OCI-LY1 (cell line): ENCODE measurements around the gene HAUS1.

Experiments
- H2AFZ ChIP-seq: fragments of 200-600 bp; sonication (generic), shearing (Covaris generic); 2 replicates; pipeline ENCODE4 v1.6.0; 2014; ENCODE audit warnings: antibody characterized with exemption, mild to moderate bottlenecking, low read length
- H3F3A ChIP-seq: fragments of 200-600 bp; sonication (generic), shearing (Covaris generic); 2 replicates; pipeline ENCODE4 v1.6.0; 2014; ENCODE audit warnings: mild to moderate bottlenecking, antibody characterized with exemption, low read length, moderate library complexity; ENCODE audit not compliant: insufficient read depth
- H3K27ac ChIP-seq: fragments of 200-600 bp; sonication (generic); 2 replicates; pipeline ENCODE4 v1.5.1; 2014; ENCODE audit warnings: low read length, mixed run types, mild to moderate bottlenecking, low read depth; ENCODE audit not compliant: poor library complexity, severe bottlenecking
- H3K27me3 ChIP-seq: fragments of 200-600 bp; sonication (generic); 2 replicates; pipeline ENCODE4 v1.6.0; 2014; ENCODE audit warnings: antibody characterized with exemption, mild to moderate bottlenecking, low read length, moderate library complexity; ENCODE audit not compliant: insufficient read depth
- H3K36me3 ChIP-seq: fragments of 200-600 bp; sonication (generic); 2 replicates; pipeline ENCODE4 v1.6.1; 2014; ENCODE audit warnings: mild to moderate bottlenecking, antibody characterized with exemption, low read length, moderate library complexity, mixed read lengths; ENCODE audit not compliant: insufficient read depth
- H3K4me1 ChIP-seq: fragments of 200-600 bp; sonication (generic); 2 replicates; pipeline ENCODE4 v1.5.1; 2014; ENCODE audit warnings: mild to moderate bottlenecking, low read length, moderate library complexity; ENCODE audit not compliant: insufficient read depth, severe bottlenecking
- H3K4me2 ChIP-seq: fragments of 200-600 bp; sonication (generic), shearing (Covaris generic); 2 replicates; pipeline ENCODE4 v1.6.1; 2014; ENCODE audit warnings: low read length
- H3K4me3 ChIP-seq: fragments of 200-600 bp; sonication (generic); 2 replicates; pipeline ENCODE4 v1.5.1; 2014; ENCODE audit warnings: low read length, low read depth, mild to moderate bottlenecking, mixed read lengths; ENCODE audit not compliant: poor library complexity, severe bottlenecking
- H3K79me2 ChIP-seq: fragments of 200-600 bp; shearing (Covaris generic); 2 replicates; pipeline ENCODE4 v1.6.1; 2016; ENCODE audit warnings: mixed run types, low read length, mixed read lengths; ENCODE audit not compliant: insufficient read depth
- H3K9ac ChIP-seq: fragments of 200-600 bp; sonication (generic), shearing (Covaris generic); 2 replicates; pipeline ENCODE4 v1.6.1; 2014; ENCODE audit warnings: mild to moderate bottlenecking, low read length, mixed read lengths
- H3K9me2 ChIP-seq: fragments of 200-600 bp; sonication (generic), shearing (Covaris generic); 2 replicates; pipeline ENCODE4 v1.6.1; 2014; ENCODE audit warnings: low read depth, mild to moderate bottlenecking, low read length, mixed read lengths
- H3K9me3 ChIP-seq: fragments of 200-600 bp; shearing (Covaris generic); 2 replicates; pipeline ENCODE4 v1.6.1; 2014; ENCODE audit warnings: low read length, mixed read lengths
- H4K20me1 ChIP-seq: fragments of 200-600 bp; sonication (generic), shearing (Covaris generic); 2 replicates; pipeline ENCODE4 v1.6.0; 2016; ENCODE audit warnings: mild to moderate bottlenecking, low read length; ENCODE audit not compliant: insufficient read depth
- EZH2 ChIP-seq: fragments of 200-600 bp; sonication (generic), shearing (Covaris generic); IDR thresholded peaks from 2 replicates; pipeline ENCODE4 v1.8.0; 2017; ENCODE audit warnings: borderline replicate concordance, mixed run types, mild to moderate bottlenecking, antibody characterized with exemption, low read length, moderate library complexity, mixed read lengths
- TF ChIP-seq, protein P1 (sequence below): fragments of 200-600 bp; sonication (generic), shearing (Covaris generic); IDR thresholded peaks from 2 replicates; pipeline ENCODE4 v1.5.1; 2017; ENCODE audit warnings: mild to moderate bottlenecking, antibody characterized with exemption, low read length, moderate library complexity, mixed read lengths

Gene HAUS1

DNA sequence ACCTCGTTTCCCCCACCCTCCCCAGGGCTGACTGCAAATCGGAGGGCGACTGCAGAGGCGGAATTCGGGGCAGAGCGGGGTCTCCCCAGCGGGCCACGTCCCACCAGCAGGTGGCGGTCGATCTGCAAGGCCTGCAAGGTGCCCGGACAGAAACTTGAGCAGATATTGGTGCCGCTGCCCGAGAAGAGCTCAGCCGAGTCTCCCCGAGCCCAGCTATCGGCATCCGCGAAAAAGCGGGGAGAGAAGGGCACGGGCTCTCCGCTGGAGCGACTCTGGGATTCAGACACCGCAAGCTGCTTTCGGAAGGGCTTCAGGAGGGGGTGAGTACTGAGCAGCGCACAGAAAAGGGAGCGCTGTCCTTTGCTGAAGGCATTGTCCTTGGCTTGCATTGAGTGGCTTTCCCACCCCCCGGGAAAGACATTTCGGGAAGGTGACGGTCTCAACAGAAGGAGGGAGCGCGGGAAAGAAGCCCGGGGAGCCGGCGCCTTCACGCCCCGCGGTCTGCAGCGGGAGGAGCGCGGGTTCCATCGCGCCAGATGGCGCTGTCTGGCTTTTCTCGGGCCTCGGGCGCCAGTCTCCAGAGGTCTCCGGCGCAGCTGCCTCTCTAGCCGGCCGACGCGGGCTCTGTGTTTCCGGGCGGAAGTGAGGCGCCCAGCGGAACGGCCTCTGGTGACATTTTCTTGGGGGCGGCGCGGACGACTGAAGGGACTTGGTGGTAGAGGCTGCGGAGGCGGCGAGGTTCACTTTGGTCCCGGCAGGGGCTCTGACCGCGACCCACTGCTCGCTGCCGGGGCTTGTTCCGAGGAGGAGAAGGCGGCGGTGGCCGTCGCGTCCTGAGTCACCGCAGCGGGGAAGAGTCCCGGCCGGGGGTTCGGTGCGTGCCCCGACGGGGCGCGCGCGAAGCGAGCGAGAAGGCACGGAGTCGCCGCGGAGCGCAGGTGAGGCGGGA lies 69.5 kb downstream of the HAUS1 start:
- Histone ChIP-seq H3K27ac (peak overlapping the region; percentile 93), H3K4me3 (peak overlapping the region; percentile 89), H3K9ac (peak overlapping the region; percentile 95), H3K79me2 (peaks cover 42% of the 10 kb centered on the region), H3K27me3 (no peaks in the 10 kb centered on the region), H3K36me3 (no peaks in the 10 kb centered on the region), H3F3A (no peaks in the 10 kb centered on the region), H3K9me2 (no peaks in the 10 kb centered on the region), H3K4me1 (peaks cover 50% of the 10 kb centered on the region), H3K9me3 (no peaks in the 10 kb centered on the region), H4K20me1 (no peaks in the 10 kb centered on the region), H3K4me2 (peak overlapping the region; percentile 98), H2AFZ (peak overlapping the region; percentile 87)
- TF ChIP-seq, protein P1, sequence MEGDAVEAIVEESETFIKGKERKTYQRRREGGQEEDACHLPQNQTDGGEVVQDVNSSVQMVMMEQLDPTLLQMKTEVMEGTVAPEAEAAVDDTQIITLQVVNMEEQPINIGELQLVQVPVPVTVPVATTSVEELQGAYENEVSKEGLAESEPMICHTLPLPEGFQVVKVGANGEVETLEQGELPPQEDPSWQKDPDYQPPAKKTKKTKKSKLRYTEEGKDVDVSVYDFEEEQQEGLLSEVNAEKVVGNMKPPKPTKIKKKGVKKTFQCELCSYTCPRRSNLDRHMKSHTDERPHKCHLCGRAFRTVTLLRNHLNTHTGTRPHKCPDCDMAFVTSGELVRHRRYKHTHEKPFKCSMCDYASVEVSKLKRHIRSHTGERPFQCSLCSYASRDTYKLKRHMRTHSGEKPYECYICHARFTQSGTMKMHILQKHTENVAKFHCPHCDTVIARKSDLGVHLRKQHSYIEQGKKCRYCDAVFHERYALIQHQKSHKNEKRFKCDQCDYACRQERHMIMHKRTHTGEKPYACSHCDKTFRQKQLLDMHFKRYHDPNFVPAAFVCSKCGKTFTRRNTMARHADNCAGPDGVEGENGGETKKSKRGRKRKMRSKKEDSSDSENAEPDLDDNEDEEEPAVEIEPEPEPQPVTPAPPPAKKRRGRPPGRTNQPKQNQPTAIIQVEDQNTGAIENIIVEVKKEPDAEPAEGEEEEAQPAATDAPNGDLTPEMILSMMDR: peak; percentile 92
- TF ChIP-seq EZH2: no peak

DNA sequence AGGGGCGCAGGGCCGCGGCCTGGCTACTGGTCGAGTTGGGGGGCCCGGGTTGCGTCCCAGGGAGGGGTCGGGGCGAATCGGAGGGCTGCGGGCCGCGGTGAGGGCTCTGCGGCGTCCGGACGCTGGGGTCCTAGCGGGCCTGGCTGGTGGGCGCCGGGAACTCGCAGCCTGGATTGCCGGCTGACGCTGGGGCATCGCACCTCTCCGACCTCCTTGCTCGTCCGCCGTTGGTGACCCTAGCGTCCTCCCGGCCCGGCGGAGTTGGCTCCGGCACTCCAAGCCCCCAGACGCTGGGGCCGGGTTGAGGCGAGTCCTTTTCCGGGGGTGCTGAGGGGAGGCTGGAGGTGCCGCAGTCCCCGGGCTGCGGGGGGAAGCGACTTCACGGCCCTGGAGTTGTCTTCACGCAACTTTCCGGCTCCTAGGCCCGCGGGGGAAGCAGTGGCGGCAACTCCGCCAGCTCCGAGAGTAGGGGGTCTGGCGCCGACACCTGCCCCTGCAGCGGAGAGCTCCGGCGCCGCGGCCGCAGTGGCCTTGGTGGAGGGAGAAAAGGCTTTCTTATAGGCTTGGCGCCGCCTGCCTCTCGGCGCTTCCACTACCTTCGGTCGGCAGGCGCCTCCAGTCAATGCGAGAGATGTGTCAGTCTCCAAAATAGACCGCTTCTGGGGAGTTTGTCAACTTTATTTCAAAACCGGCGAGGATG lies 70.3 kb downstream of the HAUS1 start:
- Histone ChIP-seq H3K4me3 (peak overlapping the region; percentile 89), H3K4me1 (peaks cover 42% of the 10 kb centered on the region), H3K9me3 (no peaks in the 10 kb centered on the region), H3F3A (no peaks in the 10 kb centered on the region), H3K27me3 (no peaks in the 10 kb centered on the region), H2AFZ (no peak overlapping the region), H3K36me3 (no peaks in the 10 kb centered on the region), H3K9ac (peak overlapping the region; percentile 69), H4K20me1 (no peaks in the 10 kb centered on the region), H3K79me2 (peaks cover 51% of the 10 kb centered on the region), H3K9me2 (no peaks in the 10 kb centered on the region), H3K27ac (peak overlapping the region; percentile 2), H3K4me2 (peak overlapping the region; percentile 98)
- TF ChIP-seq EZH2: no peak
- TF ChIP-seq, protein P1: no peak

DNA sequence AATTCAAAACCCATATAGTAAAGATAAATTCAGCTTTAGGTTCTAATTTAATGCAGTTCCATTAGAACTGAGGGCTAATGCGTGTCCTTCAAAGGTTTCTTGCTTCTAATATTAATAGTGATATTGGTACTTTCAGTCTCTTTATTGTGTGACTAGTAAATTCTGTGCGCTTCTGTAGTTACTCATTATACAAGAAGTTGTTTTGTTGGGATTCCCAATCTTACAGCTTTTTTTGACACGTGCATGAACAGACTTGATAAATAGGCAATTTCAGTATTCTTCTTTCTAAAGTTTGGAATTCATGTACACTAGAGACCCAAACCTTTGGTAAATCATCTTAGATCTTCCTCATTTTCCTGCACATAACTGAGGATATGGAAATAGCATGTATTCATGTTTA lies 71.8 kb downstream of the HAUS1 start:
- Histone ChIP-seq H3K9me2 (no peaks in the 10 kb centered on the region), H3K4me2 (peak overlapping the region; percentile 98), H3K9ac (peak overlapping the region; percentile 69), H3K27me3 (no peaks in the 10 kb centered on the region), H3K36me3 (no peaks in the 10 kb centered on the region), H4K20me1 (no peaks in the 10 kb centered on the region), H3K79me2 (peaks cover 66% of the 10 kb centered on the region), H3K27ac (no peak overlapping the region), H2AFZ (no peak overlapping the region), H3K4me3 (peak overlapping the region; percentile 89), H3F3A (no peaks in the 10 kb centered on the region), H3K4me1 (peaks cover 38% of the 10 kb centered on the region), H3K9me3 (no peaks in the 10 kb centered on the region)
- TF ChIP-seq EZH2: no peak
- TF ChIP-seq, protein P1: no peak
